IMR-90 (cell line): ENCODE data around the gene CEL. TPM values are rescaled to one million over a fixed set of nuclear protein-coding genes. Genes with fewer than 3 reads are reported as not detected.
A peak's percentile ranks its signal among the peaks of the same experiment; 100 is the strongest.

Experiments used
- ATAC-seq: fragments of 200-7000 bp; cut with Tn5 transposase; 2 replicates; pipeline ENCODE4 v1.9.1; 2020; ENCODE audit warnings: low read depth, mild to moderate bottlenecking, moderate library complexity
- BruUV-seq: library from RNA; stranded (reverse); fragments of 400-500 nt; replicated peaks from 2 replicates; lab custom pipeline; 2021; lab: Mats Ljungman, UMichigan
- CTCF ChIA-PET: fragments of 300-600 bp; formaldehyde crosslinking; extraction: SDS; loops from one replicate; lab custom pipeline; 2021; ENCODE audit warnings: antibody characterized with exemption; lab: Yijun Ruan, JAX
- POLR2A ChIA-PET: fragments of 300-600 bp; sonication (Branson Sonifier 250); formaldehyde crosslinking; loops from one replicate; lab custom pipeline; 2022; ENCODE audit warnings: antibody characterized with exemption; ENCODE audit not compliant: unreplicated experiment; lab: Charles Lee
- DNase-seq: peaks from one replicate; pipeline ENCODE4 v3.0.0; 2013
- H2AFZ ChIP-seq: replicated peaks from 2 replicates; pipeline ENCODE3; 2013; ENCODE audit warnings: low read length, mild to moderate bottlenecking; ENCODE audit not compliant: poor library complexity
- H2AK5ac ChIP-seq: 2 replicates; pipeline ENCODE4 v1.6.1; 2013; ENCODE audit warnings: low read depth, low read length, inconsistent platforms
- H2AK9ac ChIP-seq: replicated peaks from 2 replicates; pipeline ENCODE3; 2013; ENCODE audit warnings: mild to moderate bottlenecking, low read depth, low read length, moderate library complexity; ENCODE audit not compliant: poor library complexity
- H2BK120ac ChIP-seq: 2 replicates; pipeline ENCODE4 v1.6.1; 2013; ENCODE audit warnings: low read depth, low read length, inconsistent platforms
- H2BK15ac ChIP-seq: 3 replicates; pipeline ENCODE4 v1.6.1; 2013; ENCODE audit warnings: low read depth, low read length, inconsistent platforms
- H2BK20ac ChIP-seq: 2 replicates; pipeline ENCODE4 v1.6.1; 2013; ENCODE audit warnings: low read depth, mild to moderate bottlenecking, inconsistent platforms, low read length, moderate library complexity
- H2BK5ac ChIP-seq: 2 replicates; pipeline ENCODE4 v1.6.1; 2013; ENCODE audit warnings: mild to moderate bottlenecking, low read depth, low read length, inconsistent platforms; ENCODE audit not compliant: poor library complexity, severe bottlenecking
- H3K14ac ChIP-seq: replicated peaks from 2 replicates; pipeline ENCODE4 v1.6.1; 2013; ENCODE audit warnings: low read depth, low read length, inconsistent platforms
- H3K18ac ChIP-seq: 2 replicates; pipeline ENCODE4 v1.6.1; 2013; ENCODE audit warnings: low read depth, low read length, control low read depth
- H3K23ac ChIP-seq: 2 replicates; pipeline ENCODE4 v1.6.1; 2013; ENCODE audit warnings: low read depth, low read length, inconsistent platforms
- H3K27ac ChIP-seq: 2 replicates; pipeline ENCODE4 v1.5.1; 2013; ENCODE audit warnings: mild to moderate bottlenecking, control low read depth, low read length; ENCODE audit not compliant: insufficient read depth
- H3K27me3 ChIP-seq: 2 replicates; pipeline ENCODE4 v1.6.1; 2013; ENCODE audit warnings: low read length; ENCODE audit not compliant: control insufficient read depth, insufficient read depth
- H3K36me3 ChIP-seq: 2 replicates; pipeline ENCODE4 v1.6.1; 2013; ENCODE audit warnings: low read length, mixed read lengths; ENCODE audit not compliant: control insufficient read depth, insufficient read depth
- H3K4ac ChIP-seq: 2 replicates; pipeline ENCODE4 v1.6.1; 2013; ENCODE audit warnings: low read depth, low read length, inconsistent platforms
- H3K4me1 ChIP-seq: 2 replicates; pipeline ENCODE4 v1.6.1; 2013; ENCODE audit warnings: low read length, mixed read lengths; ENCODE audit not compliant: control insufficient read depth, insufficient read depth
- H3K4me2 ChIP-seq: 2 replicates; pipeline ENCODE4 v1.6.1; 2013; ENCODE audit warnings: low read depth, mild to moderate bottlenecking, control low read depth, low read length, moderate library complexity
- H3K4me3 ChIP-seq: 2 replicates; pipeline ENCODE4 v1.5.1; 2013; ENCODE audit warnings: low read depth, mild to moderate bottlenecking, control low read depth, low read length, moderate library complexity; ENCODE audit not compliant: insufficient read depth
- H3K56ac ChIP-seq: 2 replicates; pipeline ENCODE4 v1.6.1; 2013; ENCODE audit warnings: low read length, inconsistent platforms; ENCODE audit not compliant: insufficient read depth; ENCODE audit errors: extremely low read depth
- H3K79me1 ChIP-seq, 2 experiments: 2 replicates each; pipeline ENCODE4 v1.6.1; 2013; ENCODE audit warnings: low read length in 2 of 2, inconsistent platforms in 1 of 2, low read depth in 1 of 2
- H3K9ac ChIP-seq: 2 replicates; pipeline ENCODE4 v1.6.1; 2013; ENCODE audit warnings: low read depth, low read length, control low read depth
- H3K9me1 ChIP-seq: 2 replicates; pipeline ENCODE4 v1.6.1; 2013; ENCODE audit warnings: low read length, inconsistent platforms; ENCODE audit not compliant: insufficient read depth
- H3K9me3 ChIP-seq: 2 replicates; pipeline ENCODE4 v1.6.1; 2013; ENCODE audit warnings: low read length; ENCODE audit not compliant: control insufficient read depth, insufficient read depth
- H4K20me1 ChIP-seq: 2 replicates; pipeline ENCODE4 v1.6.1; 2013; ENCODE audit warnings: low read length, inconsistent platforms; ENCODE audit not compliant: insufficient read depth
- H4K5ac ChIP-seq: 2 replicates; pipeline ENCODE4 v1.6.1; 2013; ENCODE audit warnings: mild to moderate bottlenecking, low read depth, low read length, control low read depth
- H4K8ac ChIP-seq, 2 experiments: 2 replicates each; pipeline ENCODE4 v1.6.1; 2013; ENCODE audit warnings: low read depth in 2 of 2, low read length in 2 of 2, control low read depth in 1 of 2, inconsistent platforms in 1 of 2
- H4K91ac ChIP-seq: 2 replicates; pipeline ENCODE4 v1.6.1; 2013; ENCODE audit warnings: low read depth, low read length, inconsistent platforms; ENCODE audit not compliant: insufficient read depth
- BHLHE40 ChIP-seq: fragments of 150-350 bp; IDR thresholded peaks from 2 replicates; pipeline ENCODE4 v1.6.1; 2016; ENCODE audit warnings: mild to moderate bottlenecking, low read depth, low read length
- CHD1 ChIP-seq: IDR thresholded peaks from 2 replicates; pipeline ENCODE4 v1.6.1; 2012; ENCODE audit warnings: low read depth, low read length, improper control_type of control experiment
- ELK1 ChIP-seq: fragments of 150-350 bp; IDR thresholded peaks from 2 replicates; pipeline ENCODE4 v1.6.1; 2016; ENCODE audit warnings: low read depth, mild to moderate bottlenecking, low read length, moderate library complexity, borderline replicate concordance
- FOS ChIP-seq: fragments of 150-350 bp; IDR thresholded peaks from 2 replicates; pipeline ENCODE4 v1.6.1; 2016; ENCODE audit warnings: low read depth, low read length
- MAZ ChIP-seq: IDR thresholded peaks from 2 replicates; pipeline ENCODE4 v1.6.1; 2012; ENCODE audit warnings: low read depth, mild to moderate bottlenecking, low read length, improper control_type of control experiment, moderate library complexity, borderline replicate concordance
- MXI1 ChIP-seq: IDR thresholded peaks from 2 replicates; pipeline ENCODE4 v1.6.1; 2012; ENCODE audit warnings: low read depth, mild to moderate bottlenecking, low read length, moderate library complexity, borderline replicate concordance
- NFE2L2 ChIP-seq: fragments of 150-350 bp; IDR thresholded peaks from 2 replicates; pipeline ENCODE4 v1.6.1; 2016; ENCODE audit warnings: low read depth, mild to moderate bottlenecking, low read length
- POLR2A ChIP-seq: IDR thresholded peaks from 2 replicates; pipeline ENCODE4 v1.6.1; 2012; ENCODE audit warnings: mild to moderate bottlenecking, low read depth, low read length
- RCOR1 ChIP-seq: IDR thresholded peaks from 2 replicates; pipeline ENCODE4 v1.6.1; 2012; ENCODE audit warnings: mild to moderate bottlenecking, low read length, improper control_type of control experiment; ENCODE audit not compliant: insufficient replicate concordance
- SMC3 ChIP-seq: fragments of 150-350 bp; IDR thresholded peaks from 2 replicates; pipeline ENCODE4 v1.6.1; 2016; ENCODE audit warnings: low read depth, mild to moderate bottlenecking, antibody characterized with exemption, low read length, moderate library complexity
- WGBS, 2 experiments: methylation state at CpG; one replicate each; pipeline versions ENCODE4 v1.1.5 to v1.1.7; 2013; ENCODE audit warnings: missing lambda C conversion rate in 2 of 2; ENCODE audit not compliant: insufficient read length in 1 of 2; ENCODE audit errors: extremely low coverage in 2 of 2; 5-methylcytosine and 5-hydroxymethylcytosine counted together
- dilution Hi-C: fragments of 300-500 bp; cut with HindIII; formaldehyde crosslinking; loops from one replicate; pipeline ENCODE4 v1.14.3; 2018; ENCODE audit warnings: low sequenced_read_pairs; ENCODE audit not compliant: unreplicated experiment
- in situ Hi-C: fragments of 300-500 bp; cut with MboI; formaldehyde crosslinking; loops from 3 replicates; pipeline ENCODE4 v1.14.3; 2019; ENCODE audit warnings: low sequenced_read_pairs, inconsistent platforms, mixed read lengths
- intact Hi-C: fragments of 100-400 bp; cut with micrococcal nuclease; formaldehyde crosslinking; loops from 2 replicates; pipeline ENCODE4 v1.10.0; 2022
- polyA plus RNA-seq, 3 experiments: library from polyadenylated mRNA; depleted of rRNA; stranded (reverse); fragments of >200 nt; gene quantifications; 2 replicates each; pipeline ENCODE4 v1.2.3, GENCODE V29; 2012; ENCODE audit warnings: low replicate concordance in 1 of 3
- total RNA-seq: library from RNA; depleted of rRNA; stranded (reverse); fragments of >200 nt; gene quantifications from 2 replicates; pipeline ENCODE4 v1.2.3, GENCODE V29; 2012

The CEL gene
- total and polyA plus RNA-seq, 2 of the 4 experiments (the other 2 are of a cell fraction) = under 0.01 to 0.75 TPM

GRCh38 chr9:133030317-133031129 is 31.3 kb upstream of the CEL start, which contains the start of gene GTF3C5:
GTF3C5 (plus strand) TSS chr9:133030997; CDS start chr9:133031012, 15 bp downstream.
- H2BK15ac ChIP-seq = no peak within 1 kb of the TSS; the same call in 2 of the 3 replicates
- peak within 1 kb of the TSS; percentile 86 for H2BK5ac ChIP-seq
- H3K14ac ChIP-seq = peak within 1 kb of the TSS; percentile 94
- peak within 1 kb of the TSS; percentile 94 for H3K4me3 ChIP-seq
- H3K27ac ChIP-seq = peak within 1 kb of the TSS; percentile 89
- BruUV-seq = no TSS peak
- H4K91ac ChIP-seq = peak within 1 kb of the TSS; percentile 87
- 0 out of 2 replicates have a peak, but pooled peaks have one; percentile 30 for TF ChIP-seq CHD1
- peak; percentile 15; the same call in 1 of the 2 replicates for TF ChIP-seq FOS
- TF ChIP-seq POLR2A = peak; percentile 60
- no peak for TF ChIP-seq SMC3
- peak; percentile 75; the same call in 1 of the 2 replicates for TF ChIP-seq MAZ
- TF ChIP-seq ELK1 = no peak
- TF ChIP-seq MXI1 = peak; percentile 61; the same call in 1 of the 2 replicates
- TF ChIP-seq RCOR1 = no peak
- TF ChIP-seq BHLHE40 = no peak
- no peak for TF ChIP-seq NFE2L2
- H2BK120ac ChIP-seq = peak within 1 kb of the TSS; percentile 83
- POLR2A ChIA-PET = interaction anchor here (0.6 to 1.0 kb wide), 6 partner anchors 10 to 948 kb away, joined by 3 to 4 read pairs (median 4); no protein-coding TSS in a partner anchor
- peak within 1 kb of the TSS; percentile 92 for H3K23ac ChIP-seq
- dilution Hi-C loops = no loop called here
- 0% methylated on average over 27 of the region's 63 CpGs; no CpG with 5 or more reads in 1 of the 2 experiments for WGBS, 2 experiments
- peak within 1 kb of the TSS; percentile 99 for H2AFZ ChIP-seq
- H3K79me1 ChIP-seq = peaks cover 35 to 60% of the 10 kb centered on the region in 2 experiments
- peaks cover 18% of the 10 kb centered on the region for H4K20me1 ChIP-seq
- intact Hi-C loops = no loop called here
- ATAC-seq (peak; percentile 98), DNase-seq (peak; percentile 99)
- no peaks in the 10 kb centered on the region for H3K27me3 ChIP-seq
- H4K8ac ChIP-seq = peak within 1 kb of the TSS; percentile 97 to 99
- peak within 1 kb of the TSS; percentile 97 for H3K9ac ChIP-seq
- H3K36me3 ChIP-seq = peaks cover 7% of the 10 kb centered on the region; the same call in 1 of the 2 replicates
- in situ Hi-C loops = loop anchor here (25.0 kb wide), 1 partner anchor 457 kb away; the partner anchor contains the start of gene SLC2A6
- peak within 1 kb of the TSS; percentile 73 for H3K56ac ChIP-seq
- peak within 1 kb of the TSS; percentile 94 for H4K5ac ChIP-seq
- peaks cover 5% of the 10 kb centered on the region for H3K9me1 ChIP-seq
- peak within 1 kb of the TSS; percentile 83 for H2AK5ac ChIP-seq
- no peaks in the 10 kb centered on the region for H3K9me3 ChIP-seq
- H3K4ac ChIP-seq = peak within 1 kb of the TSS; percentile 95
- peak within 1 kb of the TSS; percentile 29; the same call in 1 of the 2 replicates for H3K18ac ChIP-seq
- peaks cover 6% of the 10 kb centered on the region for H3K4me1 ChIP-seq
- H2BK20ac ChIP-seq = no peak within 1 kb of the TSS
- peak within 1 kb of the TSS; percentile 92 for H3K4me2 ChIP-seq
- H2AK9ac ChIP-seq = peak within 1 kb of the TSS; percentile 99
- CTCF ChIA-PET = interaction anchor here (0.5 to 1.7 kb wide), 4 partner anchors 9 to 131 kb away, joined by 3 to 10 read pairs (median 6); no protein-coding TSS in a partner anchor
